Amniotic stem cell (primary cell): ENCODE measurements around the gene CLEC4E.
"Not testable (repeated sequence)": the region's sequence is repeated elsewhere in the genome, so short reads cannot be mapped to it uniquely, and the experiment has no call there.

Experiments used
- DNase-seq: peaks from one replicate; lab custom pipeline; 2025; lab: John Stamatoyannopoulos, UW

Gene CLEC4E

DNA sequence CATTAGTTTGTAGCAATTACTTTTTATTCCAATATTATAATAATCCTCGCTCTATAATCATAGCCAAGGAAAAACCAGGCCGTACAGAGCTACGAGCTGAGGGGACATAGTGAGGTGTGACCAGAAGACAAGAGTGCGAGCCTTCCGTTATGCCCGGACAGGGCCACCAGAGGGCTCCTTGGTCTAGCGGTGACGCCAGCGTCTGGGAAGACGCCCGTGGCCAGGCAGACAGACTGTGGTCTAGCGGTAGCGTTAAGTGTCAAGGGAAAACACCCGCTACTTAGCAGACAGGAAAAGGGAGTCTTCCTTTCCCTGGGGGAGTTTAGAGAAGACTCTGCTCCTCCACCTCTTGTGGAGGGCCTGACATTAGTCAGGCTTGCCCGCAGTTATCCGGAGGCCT lies 2.9 kb downstream of the CLEC4E start:
- not testable (repeated sequence) for DNase-seq

DNA sequence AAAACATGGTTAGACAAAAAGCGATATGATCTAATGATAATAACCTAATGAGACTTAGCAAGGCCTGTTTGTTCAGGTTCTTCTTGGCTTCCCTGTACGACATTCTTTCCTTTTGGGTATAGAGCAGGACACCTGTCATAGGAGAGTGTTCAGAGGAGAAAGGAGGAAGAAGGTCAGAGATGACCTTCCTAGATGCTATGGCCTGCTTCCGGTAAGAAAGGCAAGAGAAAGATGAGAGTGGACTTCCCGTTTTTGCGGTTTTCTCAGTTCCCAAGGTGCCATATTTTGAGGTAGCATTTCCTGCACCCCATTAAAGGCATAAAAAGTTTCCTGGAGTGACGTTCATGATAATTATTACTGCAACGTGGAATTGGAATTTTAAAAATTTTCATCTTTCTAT lies 8.7 kb downstream of the CLEC4E start:
- DNase-seq = no peak

DNA sequence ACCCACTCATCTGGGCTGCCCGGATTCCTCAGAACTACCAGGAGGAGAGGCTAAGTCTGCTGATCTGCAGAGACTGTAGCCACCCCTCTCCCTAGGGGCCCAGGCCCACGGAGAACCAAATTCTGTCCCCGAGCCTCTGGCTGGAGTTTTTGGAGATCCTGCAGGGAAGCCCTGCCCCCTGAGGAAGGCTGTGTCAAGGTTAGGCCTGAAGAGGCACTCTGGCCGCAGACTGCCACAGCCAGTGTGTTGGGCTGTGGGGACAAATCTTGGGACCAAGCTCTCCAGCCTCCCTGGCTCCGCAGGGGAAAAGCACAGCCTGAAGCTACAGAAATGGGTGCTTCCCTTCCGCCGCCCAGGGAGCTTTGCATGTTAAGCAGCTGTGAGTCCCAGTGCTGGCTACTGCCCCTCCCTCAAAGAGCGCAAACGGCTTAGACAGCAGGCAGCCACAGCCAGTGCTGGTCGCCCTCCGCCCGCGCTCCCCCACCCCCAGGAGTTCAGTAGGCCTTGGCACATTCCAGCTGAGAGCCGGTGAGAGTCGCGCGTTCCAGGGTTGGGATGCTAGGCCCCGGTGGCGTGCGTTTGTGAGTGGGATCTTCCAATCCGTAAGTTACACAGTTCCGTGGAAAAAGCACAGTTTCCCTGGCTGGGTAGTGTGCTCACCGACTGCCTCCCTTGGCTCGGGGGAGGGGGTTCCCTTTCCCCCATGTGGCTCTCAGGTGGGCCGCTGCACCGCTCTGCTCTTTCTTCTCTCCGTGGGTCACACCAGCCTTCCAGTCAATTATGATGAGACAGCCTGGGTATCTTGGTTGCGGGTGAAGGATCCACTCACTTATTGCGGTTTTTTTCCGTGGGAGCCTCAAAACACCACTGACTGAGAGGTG lies 13.2 kb downstream of the CLEC4E start:
- DNase-seq = no peak

DNA sequence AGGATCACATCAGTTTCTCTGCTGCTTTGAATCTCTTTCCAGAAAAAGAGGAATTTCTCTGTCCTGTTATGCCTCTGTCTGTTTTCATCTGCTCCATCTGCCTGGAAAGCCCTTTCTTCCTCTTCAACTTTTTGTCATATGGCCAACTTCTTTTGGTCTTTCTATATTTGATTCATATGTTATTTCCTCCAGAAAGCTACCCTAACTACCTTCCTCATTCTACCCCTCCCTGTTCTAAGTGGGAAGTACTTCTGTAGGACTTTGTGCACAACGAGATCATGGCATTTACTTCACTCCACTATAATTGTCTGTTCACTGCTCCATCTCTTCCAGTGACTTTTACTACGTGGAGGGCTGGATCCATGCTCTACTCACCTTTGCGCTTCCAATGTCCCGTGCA lies 21.5 kb downstream of the CLEC4E start:
- no peak for DNase-seq

DNA sequence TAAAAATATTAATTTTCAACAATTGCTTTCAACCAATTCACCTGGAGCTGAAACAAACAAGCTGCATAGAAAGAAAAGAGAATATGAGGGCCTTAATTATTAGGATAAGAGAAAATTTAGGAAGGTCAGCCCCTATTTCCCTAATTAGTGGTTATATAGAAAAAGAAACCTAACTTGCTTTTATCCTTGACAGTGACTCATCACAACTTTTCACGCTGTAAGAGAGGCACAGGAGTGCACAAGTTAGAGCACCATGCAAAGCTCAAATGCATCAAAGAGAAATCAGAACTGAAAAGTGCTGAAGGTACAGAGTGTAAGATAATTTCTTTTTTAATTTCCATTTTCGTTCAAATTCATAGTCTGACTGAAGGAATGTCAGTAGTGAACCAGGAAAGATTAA lies 22.7 kb downstream of the CLEC4E start:
- no peak for DNase-seq

DNA sequence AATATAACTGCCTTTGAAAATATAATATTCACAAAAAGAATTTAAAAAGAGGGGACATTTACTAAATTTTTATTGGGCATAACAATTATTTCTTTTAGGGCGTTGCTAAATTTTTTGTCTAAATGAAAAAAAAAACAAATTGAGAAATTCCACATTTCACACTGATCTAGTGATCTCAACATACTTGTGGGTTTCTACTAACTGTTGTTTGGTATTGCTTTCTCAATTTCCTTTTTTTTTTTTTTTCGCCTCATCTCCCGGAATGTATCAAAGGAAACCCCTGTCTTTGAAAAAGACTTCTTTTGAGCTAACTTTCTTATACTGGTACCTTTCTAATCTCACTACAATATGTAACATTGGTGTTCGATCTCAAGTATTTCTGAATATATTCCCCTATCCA lies 27.4 kb downstream of the CLEC4E start, which contains the start of gene CLEC4D:
CLEC4D (plus strand) TSS at position 248 of the 400 bp plus-strand sequence. CDS start 230 bp downstream, outside the sequence.
- DNase-seq = no peak

DNA sequence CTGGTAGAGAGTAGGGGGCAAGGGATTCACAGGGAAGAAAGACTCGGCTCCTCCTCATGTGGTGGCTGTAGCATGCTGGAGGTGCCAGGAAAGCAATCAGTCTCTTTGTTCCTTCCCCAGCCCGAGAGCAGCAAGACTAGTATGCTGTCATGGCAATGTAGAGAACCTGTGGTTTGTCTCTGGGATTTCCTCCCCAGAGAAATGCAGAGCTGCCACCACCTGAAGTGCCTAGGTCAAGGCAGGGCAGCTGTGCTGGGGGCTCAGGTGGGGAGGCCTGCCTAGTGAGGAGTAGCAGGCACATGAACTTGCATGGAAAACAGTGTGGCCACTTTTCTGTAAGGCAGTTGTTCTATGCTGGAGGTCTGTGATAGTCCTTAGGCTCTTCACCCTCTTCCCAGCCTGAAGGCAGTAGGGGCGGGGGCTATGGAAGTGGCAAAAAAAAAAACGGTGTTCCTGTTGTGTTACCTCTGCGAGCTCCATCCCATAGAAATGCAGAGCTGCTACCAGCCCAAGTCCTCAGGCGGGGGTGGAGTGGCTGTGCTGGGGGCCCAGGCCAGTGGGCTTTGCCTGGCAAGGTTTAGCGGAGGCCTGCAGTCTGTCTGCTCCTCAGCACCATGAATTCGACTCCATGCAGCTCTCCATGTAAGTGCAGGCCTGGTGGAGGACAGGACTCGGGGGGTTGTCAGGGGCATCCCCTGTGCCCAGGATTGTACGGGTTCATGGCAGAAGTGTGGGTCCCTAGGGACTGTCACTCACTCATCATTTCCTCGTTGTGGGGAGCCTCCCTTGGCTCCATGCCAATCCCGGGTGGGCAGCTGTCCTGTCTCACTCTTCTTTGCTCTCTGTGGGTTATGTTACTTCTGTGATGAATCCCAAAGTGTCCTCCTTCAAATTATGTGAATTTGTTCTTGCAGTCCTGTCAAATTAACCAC lies 31.5 kb downstream of the CLEC4E start:
- no peak for DNase-seq

DNA sequence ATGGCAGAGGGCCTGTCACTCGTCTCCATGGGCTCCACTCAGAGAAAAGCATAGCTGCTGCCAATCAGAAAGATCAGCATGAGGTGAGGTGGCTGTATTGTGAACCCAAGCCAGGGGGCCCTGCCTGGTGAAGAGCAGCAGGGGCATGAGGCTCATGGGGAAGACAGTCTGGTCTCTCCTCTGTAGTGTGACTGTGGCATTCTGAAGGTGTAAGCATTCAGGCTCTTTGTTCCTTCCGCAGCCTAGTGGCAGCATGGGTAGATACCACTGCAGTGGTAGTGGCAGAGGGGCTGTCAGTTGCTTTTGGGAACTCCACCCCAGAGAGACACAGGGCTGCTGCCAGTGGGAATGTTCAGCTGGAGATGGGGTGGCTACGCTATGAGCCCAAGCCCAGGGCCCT lies 32.5 kb downstream of the CLEC4E start:
- DNase-seq = no peak

DNA sequence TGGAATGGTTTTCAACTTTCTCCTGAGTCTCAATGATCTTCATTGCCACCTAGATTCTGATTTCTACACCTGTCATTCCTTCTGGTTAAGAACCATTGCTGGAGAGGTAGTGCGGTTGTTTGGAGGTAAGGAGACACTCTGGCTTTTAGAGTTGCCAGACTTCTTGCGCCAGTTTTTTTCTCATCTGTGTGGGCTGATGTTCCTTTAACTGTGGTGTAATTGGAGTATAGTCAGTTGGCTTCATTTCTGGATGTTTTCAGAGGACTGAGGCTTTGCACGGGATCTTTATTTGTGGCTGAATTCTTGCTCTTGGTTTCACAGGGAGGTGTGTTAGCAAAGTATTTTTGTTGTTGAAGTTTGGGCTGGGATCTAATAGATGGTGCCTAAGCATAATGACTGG lies 33.1 kb downstream of the CLEC4E start:
- no peak for DNase-seq

DNA sequence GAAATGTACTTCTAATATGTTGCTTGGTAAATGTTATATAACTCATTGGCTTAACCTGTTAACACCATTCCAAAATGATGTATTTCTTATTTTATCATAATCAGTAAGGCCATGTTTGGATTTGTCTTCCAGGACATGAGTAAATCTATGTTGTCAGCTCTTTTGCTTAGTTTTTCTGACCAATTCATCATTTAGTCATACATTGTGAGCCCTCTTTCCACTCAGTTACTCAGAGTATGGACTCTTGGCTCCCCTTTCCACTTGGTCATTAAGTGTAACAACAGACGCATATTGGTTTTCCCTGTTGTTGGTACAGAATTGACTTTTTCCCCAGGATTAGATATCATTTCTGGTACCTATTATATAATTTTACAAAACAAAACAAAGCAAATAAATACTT lies 36.4 kb downstream of the CLEC4E start:
- no peak for DNase-seq

DNA sequence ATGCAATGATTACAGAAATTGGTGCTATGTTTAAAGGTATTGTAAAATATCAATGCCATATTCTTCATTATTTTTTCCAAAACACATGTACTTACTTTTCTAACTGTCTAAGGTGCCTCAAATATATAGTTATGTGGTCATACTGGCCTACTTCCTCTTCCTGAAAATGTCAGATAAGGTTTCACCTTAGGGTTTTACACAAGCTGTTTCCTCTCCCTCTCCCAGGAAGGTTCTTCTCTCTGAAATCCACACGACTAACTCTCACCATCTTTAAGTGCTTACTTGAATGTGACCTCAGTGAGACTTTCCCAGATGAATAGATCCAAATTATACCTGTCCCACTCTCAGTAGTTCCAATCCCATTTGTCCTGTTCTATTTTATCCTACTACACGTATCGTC lies 39.0 kb downstream of the CLEC4E start:
- no peak for DNase-seq

DNA sequence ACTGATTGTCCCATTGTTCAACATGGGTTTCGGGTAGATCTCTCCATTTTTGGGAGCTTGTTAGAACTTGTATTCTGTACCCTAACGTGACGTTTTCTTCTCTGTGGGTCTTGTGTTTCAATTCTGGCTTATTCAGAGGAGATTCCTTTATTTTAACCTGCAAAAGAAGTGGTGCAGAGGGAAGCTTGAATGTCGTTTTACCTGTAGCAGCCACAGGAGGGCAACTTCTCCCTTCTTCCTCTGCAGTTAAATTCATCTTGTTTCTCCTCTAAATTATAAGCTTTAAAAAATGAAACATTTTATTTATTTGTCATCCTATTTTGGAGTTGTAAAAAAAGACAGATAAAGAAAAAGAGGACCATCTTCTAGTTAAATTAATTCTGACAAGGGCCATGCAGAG lies 41.1 kb downstream of the CLEC4E start:
- DNase-seq = no peak

DNA sequence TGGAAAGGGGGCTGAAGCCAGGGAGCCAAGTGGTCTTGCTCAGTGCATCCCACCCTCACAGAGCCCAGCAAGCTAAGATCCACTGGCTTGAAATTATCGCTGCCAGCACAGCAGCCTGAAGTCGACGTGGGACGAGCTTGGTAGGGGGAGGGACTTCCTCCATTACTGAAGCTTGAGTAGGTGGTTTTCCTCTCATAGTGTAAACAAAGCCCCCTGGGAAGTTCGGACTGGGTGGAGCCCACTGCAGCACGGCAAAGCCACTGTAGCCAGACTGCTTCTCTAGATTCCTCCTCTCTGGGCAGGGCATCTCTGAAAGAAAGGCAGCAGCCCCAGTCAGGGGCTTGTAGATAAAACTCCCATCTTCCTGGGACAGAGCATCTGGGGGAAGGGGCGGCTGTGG lies 44.6 kb downstream of the CLEC4E start:
- DNase-seq = not testable (repeated sequence)

DNA sequence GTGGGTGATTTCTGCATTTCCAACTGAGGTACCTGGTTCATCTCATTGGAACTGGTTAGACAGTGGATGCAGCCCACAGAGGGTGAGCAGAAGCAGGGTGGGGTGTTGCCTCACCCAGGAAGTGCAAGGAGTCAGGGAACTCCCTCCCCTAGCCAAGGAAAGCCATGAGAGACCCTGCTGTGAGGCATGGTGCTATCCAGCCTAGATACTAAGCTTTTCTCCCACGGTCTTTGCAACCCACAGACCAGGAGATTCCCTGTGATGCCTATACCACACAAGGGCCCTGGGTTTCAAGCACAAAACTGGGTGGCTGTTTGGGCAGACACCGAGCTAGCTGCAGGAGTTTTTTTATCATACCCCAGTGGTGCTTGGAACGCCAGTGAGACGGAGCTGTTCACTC lies 45.0 kb downstream of the CLEC4E start:
- DNase-seq = not testable (repeated sequence)

DNA sequence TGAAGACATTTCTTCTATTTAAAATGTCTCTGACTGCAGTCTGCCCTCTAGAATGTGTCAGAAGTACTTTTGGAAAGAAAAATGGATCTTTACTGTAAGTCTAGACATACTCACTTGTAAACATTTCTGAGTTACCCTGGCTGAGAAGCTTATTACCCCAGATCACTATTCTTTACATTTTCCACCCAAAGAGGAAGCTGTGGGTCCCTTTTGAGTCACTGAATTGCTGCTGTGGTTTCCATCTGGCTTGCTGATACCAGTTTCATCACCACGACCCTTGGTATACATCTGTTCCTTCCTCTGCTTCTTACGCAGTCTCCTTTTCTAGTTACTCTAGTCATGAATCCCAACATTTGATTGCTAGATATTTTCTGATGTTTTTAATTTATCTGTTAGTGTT lies 47.6 kb downstream of the CLEC4E start:
- no peak for DNase-seq

DNA sequence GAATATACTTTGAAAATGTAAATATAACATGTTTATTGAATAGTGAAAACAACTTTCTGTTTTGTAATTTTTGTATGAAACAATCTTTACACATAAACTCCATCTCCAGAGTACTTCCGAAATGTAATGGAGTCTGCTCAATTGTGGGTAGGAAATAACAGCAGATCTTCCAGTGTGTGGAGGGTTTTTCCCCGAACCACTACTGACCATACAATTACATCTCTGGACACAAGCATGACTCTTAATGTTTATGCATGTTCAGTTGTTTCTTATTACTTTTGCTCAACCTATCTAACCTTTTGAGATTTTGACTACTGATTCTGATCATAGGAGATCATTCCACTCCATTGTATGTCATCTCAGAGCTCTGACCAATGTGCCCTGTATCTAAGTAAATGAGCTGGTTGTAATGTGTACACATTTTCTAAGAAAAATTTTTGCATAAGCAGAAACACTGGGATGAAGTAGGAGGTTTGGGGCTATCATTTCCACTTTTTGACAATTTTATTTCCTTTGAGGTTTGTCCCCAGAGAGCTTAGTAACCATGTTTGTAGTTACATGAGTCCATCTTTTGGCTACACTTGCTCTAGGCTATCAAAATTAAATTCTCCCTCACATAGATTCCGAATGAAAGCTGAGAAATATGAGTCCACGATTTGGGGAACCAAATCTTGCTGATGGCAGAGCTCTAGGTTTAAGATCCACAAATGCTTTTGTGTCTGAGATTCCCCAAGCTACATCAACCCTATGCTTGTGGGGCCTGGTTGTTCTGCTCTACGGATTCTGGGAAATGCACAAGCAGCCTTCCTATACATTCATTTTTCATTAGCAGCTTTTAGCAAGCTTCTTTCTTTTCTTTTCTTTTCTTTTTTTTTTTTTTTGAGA lies 48.8 kb downstream of the CLEC4E start:
- no peak for DNase-seq
